LHCN-M2 (cell line): ENCODE data around the gene STAT3. TPM values are rescaled to one million over a fixed set of nuclear protein-coding genes. Genes with fewer than 3 reads are reported as not detected.
"Not testable (repeated sequence)": the region's sequence is repeated elsewhere in the genome, so short reads cannot be mapped to it uniquely, and the experiment has no call there.

ENCODE experiments used
- DNase-seq: peaks from one replicate; pipeline ENCODE4 v3.0.0-alpha.2; 2012; ENCODE audit warnings: low read depth
- polyA plus RNA-seq: library from polyadenylated mRNA; unstranded; fragments of >200 nt; gene quantifications from one replicate; pipeline ENCODE4 v1.2.1, GENCODE V29; 2012; ENCODE audit warnings: missing spikeins
- total RNA-seq: library from RNA; depleted of rRNA; stranded (reverse); fragments of >200 nt; gene quantifications from 2 replicates; pipeline ENCODE4 v1.2.3, GENCODE V29; 2014; rRNA removed

STAT3 gene
- total RNA-seq: 52.9 and 60.3 TPM in 2 replicates
- polyA plus RNA-seq: 31.6 TPM

DNA sequence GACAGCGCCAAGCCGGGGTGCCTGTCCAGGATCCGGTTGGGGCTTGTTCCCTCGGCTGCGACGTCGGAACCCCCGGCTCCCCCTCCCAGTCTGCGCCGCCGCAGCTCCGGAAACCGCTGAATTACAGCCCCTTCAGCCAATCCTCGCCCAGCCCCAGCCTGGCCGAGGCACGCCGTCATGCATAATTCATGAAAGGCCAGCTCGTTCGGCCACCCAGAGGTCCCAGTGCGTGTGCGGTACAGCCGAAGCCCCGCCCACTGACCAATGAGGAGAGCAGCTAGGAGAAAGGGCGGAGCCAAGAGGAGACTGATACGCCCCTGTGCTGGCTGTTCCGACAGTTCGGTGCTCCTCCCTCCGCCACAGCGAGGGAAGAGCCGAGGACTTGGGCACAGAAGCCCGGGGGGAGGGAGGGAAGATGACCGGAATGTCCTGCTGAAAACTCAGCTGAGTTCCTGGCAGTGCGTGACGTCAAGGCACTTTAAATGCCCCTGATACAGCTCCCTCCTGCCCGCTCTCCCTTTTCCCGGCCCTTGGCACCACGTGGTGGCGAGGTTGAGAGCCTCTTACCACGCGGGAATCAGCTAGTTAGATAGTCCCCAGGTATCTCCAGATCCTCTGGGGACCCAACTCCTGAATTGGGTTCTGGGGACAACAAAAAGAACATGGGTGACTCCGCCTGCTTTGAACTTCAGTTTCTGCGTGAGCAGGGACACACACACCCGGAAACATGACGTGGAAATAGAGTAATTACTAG lies at the start of gene STAT3:
TSS of gene STAT3 (minus strand) at position 62 of the 754 bp plus-strand sequence. CDS start 39,926 bp downstream, outside the sequence.
- DNase-seq: peak; percentile 100

DNA sequence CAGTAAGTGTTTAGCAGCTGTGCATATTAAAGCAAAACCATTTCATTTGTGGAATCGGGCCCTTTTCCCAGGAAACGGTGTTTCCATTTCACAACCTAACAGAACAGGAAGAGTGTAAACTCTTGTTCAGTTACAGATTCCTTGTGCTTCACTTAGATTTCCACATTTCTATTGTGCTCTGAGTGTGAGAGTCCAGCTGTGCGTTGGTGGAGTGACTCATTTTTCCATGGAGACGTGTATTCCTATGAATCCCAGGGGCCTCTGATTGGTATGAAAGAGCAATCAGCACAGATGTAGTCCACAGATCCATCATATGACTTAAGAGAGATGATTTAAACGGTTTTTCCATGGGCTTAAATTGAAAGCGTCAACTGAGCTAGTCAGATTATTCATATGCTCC lies 48.1 kb upstream of the STAT3 start:
- peak; percentile 97 for DNase-seq

DNA sequence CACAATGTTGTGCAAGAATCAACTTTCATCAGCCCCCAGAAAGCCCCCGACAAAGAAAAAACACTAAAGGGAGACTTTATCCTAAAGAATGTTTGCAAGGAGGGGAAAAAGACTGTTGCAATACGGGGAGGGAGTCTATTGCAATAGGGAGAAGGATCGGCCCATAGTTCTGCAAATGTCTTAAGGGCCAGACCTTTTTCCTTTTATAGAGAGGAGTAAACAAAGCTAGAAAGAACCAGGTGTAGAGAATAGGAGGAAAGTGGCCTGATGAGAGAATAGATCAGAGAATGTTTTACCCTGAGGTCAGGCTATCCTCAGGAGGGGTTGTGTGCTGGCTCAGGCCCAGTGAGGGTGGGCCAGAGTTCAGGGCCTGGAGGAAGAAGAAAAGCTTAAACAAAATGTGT lies 43.5 kb upstream of the STAT3 start:
- no peak for DNase-seq

DNA sequence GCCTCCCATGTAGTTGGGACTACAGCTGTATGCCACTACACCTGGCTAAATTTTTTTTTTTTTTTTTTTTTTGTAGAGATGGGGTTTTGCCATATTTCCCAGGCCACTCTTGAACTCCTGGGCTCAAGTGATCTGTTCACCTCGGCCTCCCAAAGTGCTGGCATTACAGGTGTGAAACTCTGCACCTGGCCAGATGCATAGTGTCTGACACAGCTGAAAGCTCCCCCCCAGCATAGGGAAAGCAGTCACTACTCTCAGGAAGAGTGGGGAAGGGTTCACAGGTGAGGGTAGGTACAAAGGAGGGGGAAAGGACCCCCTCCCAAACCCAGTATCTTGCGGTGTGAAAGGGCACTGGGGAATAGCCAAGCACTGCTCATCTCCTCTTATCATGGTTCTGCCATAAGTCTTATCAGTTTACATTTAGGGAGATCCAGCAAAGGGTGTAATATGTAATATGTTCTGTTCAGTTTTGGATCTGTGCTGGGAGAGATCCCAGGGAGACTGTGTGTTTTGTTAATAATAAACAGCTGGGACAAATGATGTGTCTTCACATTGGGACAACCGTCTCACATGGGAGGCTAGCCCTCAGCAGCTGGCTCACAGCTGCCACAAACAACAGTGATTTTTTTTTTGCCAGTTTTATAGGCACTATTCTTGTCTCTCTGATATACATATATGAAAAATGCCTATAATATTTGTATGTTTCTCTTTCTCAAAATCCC lies 41.6 kb upstream of the STAT3 start:
- peak; percentile 48 for DNase-seq

DNA sequence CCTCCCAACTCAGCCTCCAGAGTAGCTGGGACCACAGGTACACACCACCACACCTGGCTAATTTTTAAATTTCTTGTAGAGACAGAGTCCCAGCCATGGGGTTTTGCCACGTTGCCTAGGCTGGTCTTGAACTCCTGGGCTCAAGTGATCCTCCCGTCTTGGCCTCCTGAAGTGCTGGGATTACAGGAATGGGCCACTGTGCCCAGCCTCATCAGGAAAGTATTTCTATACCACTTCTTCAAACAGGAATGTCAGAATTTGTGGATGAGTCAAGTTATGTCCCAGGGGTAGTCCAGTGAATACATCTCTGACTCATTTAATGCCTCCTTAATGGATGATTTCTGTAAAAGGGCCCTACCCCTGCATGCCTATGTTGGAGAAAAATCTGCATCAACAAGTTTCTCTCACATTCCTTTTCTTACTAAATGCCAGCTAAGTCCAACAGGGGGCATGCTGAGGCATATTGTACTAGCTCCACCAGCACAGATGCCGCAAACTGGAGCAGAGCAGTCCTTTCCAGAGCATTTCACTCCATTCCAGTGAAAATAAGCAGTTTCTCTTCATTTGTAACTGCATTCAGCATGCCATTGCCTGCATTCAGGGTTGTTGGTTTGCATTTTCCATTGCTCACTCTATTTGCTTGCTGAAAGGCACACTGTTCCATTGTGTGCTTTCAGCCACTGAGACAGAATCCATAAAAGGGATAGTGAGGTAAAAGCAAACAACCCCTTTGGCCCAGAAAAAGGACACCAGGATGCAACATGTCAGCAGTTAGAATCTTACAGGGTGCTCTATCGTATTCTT lies 40.1 kb upstream of the STAT3 start:
- DNase-seq: peak; percentile 98

DNA sequence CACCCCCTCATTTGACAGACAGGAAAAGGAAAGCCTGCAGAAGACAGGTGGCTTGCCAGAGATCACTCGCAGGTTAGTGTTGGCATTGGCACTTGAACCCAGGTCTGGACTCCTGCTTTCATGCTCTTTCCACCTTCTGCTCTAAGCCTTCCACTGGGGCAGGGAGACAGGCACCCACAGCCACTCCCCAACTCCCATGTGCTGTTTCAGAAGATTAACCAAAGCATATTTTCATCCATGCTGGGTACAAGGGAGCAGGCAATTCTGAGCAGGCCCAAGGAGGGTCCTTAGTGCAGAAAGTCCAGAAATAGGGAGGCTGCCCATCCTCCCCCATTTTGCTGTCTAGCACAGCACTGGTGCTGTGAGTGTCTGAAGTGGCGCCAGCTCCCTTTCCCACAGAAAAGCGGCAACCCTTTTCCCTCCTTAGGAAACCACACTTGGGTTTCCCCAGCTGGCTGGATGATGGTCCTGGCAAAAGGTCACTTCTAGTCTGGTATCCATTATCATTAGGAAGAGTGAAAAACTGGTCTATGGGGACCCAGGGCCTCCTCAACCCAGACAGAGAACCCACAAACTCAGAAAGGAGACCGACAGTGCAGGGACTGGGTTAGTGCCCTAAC lies 36.9 kb upstream of the STAT3 start:
- no peak for DNase-seq

DNA sequence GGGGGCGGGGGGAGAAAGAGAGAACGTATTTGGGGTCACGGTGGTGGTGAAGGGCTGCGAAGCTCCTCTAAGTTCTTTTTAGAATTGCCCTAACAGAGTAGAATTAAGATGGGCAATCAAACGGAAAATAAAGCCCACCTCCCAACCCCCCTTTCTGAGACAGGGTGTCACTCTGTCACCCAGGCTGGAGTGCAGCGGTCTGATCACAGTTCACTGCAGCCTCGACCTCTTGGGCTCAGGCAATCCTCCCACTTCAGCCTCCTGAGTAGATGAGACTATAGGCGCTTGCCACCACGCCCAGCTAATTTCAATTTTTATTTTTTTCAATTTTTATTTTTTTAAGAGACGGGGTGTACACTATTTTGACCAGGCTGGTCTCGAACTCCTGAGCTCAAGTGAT lies 35.5 kb upstream of the STAT3 start:
- DNase-seq: no peak

DNA sequence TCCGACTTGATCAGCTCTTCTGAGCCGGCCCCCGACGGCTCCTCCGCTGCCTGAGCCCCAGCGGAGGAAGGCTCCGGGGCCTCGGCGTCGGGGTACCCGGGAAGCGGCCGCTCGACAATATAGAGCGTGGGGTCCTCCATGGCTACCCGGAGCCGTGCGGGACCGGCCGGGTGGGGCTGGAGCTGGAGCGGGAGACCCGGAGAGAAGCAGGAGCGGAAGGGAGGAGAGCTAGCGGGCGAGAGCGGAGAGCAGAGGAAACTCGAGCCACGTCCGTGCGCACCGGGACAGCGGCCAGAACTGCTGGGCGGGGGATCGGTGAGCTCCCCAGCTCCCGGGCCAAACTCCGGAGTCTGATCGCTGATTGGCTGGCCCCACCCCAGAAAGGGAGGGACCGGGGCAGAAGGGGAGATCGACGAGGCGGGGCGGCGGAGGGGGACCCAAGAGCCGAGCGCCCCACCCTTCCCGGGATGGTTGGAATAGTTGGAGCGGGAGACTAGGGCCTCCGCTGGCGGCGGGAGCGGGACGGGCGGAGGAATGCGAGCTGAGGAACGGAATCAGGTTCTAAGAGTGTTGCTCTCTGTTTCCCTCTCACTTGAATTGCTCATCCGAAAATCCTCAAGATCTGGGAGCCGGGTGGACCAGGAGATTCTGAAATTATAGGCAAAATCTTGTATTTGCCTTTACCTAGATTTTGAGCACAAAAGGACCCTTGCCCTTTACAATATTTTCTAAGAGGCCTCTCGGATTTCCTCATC lies 34.9 kb upstream of the STAT3 start, which contains the start of gene CAVIN1:
TSS of gene CAVIN1 (minus strand) at position 299 of the 755 bp plus-strand sequence. CDS start at position 140, 159 bp downstream.
- DNase-seq: peak; percentile 96

DNA sequence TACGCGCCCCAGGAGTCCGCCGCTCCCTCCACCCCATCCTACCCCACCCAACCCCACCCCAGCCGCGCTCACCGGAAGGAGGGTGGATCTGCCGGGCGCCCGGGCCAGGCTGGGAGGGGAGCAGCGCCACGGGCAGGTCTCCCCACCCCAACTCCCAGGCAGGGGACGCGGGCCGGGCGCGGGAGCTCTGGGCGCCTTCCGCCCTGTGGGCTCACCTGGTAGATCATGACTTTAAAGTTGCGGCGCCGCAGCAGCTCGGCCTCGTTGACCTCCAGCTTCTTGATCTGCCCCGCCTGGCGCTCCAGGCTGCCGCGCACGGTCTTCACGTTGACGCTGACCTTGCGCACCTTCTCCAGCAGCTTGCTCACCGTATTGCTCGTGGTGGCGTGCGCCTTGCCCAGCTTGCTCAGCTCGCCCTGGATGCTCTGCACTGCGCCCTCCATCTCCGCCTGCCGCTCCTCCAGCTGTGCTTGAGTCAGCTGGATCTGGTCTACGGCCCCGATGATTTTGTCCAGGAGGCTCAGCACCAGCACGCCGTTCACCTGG lies 34.2 kb upstream of the STAT3 start:
- peak; percentile 42 for DNase-seq

DNA sequence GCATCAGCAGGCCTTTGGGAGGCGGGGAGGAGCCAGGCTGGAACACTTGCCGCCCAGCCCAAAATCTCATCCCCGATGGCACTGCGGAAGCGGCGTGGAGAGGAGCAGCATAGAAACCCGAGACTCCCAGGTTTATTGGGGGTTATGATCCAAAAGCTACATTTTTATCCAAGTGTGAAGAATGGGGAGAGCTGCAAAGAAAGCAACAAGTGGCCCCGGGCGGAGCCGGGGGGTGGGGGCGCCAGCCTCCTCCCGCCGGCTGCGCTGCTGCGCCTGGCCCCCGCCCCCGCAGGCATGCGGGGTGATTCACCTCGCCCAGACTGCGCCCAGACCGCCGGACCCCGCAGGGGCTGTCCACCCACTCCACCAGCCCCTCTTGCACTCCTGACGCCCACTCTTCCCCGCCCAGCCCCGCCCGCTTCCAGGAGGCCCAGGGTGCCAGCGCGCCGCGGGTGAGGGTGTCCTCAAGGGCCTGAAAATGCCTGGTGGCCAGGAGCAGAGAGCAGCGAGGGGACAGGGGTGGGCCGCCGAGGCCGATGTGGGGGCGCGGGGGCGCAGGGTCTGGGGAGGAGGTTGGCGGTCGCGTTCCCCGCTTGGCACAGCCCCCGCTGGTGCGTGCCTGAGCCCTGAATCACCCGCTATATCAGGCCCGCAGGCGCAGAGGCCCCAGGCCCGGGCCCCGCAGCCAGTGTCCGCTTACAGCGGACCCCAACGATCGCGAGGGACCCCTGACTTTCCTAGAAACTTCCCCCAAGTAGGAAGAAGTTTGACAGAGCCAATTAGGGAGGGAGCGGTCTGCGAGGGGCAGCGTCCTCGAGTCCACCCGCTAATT lies 33.5 kb upstream of the STAT3 start:
- peak; percentile 60 for DNase-seq

DNA sequence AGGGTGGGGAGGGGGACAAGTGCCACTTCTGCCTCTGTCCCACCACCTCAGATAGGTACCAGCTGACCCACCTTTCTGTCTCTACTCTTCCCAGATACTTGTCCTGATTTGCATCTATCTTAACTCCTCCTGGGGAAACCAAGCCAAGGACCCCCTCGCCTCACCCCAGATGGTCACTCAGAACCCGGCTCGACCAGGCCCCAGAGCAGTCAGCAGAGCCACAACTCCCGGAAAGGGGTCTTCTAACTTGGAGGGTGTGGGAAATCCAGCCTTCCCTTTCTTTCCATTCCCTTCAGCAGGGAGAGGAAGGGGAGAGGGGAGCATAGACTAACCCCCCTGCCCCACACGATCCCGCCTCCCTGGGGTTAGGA lies 32.9 kb upstream of the STAT3 start:
- no peak for DNase-seq

DNA sequence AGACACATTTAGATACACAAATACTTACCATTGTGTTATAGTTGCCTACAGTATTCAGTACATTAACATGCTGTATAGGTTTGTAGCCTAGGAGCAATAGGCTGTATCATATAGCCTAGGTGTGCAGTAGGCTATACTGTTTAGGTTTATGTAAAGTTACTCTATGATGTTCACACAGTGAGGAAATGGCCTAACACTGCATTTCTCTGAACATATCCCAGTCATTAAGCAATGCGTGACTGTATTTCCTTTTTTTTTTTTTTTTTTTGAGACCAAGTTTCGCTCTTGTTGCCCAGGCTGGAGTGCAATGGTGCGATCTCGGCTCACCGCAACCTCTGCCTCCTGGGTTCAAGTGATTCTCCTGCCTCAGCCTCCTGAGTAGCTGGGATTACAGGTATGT lies 29.7 kb upstream of the STAT3 start:
- not testable (repeated sequence) for DNase-seq

DNA sequence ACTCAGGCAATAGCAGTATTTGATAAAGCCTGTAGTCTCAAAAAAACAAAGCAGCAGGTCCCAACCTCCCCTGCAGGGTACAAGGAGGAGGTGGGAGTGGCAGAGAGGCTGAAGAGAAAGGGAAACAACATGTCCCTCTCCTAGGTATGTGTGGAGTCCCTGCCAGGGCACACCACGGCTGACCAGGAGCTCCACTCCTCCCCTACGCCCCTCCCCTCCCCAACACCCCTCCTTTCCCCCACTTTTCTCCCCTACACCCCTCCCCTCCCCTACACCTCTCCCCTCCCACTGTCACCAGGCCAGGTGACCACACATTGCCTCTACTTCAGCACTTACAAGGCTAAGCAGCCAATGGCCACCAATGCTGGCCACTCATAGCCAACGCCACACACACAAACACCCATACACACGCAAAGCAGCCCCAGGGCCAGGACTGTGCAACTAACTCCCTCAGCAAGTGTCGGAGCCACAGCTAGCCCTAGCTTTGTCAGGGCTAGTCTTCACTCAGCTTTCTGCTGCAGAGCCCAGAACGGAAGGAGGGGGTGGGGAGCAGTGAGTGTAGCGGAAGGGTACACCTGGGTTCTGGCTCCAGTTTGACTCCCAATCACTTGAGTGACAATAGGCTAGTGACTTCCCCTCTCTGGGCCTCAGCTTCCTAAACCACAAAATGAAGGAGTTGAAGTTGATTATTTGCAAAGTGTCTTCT lies 26.6 kb upstream of the STAT3 start:
- no peak for DNase-seq

DNA sequence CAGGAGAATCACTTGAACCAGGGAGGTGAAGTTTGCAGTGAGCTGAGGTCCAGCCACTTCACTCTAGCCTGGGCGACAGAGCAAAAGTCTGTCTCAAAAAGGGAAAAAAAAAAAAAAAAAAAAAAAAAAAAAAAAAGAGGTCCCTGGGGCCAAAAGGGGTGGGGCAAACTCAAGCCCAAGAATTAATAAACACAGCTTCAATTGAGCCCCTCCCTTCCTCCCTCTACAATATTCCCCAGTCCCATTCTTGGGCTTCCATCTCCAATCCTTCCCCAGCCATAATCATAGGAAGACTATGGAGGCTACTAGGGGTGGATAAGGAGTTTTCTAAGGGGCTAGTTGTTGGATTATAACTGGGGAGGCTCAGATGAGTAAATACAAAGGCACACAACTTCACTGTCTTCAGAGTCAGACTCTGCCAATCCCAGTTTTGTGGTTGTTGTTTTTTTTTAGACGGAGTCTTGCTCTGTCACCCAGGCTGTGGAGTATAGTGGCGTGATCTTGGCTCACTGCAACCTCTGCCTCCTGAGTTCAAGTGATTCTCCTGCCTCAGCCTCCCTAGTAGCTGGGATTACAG lies 25.3 kb upstream of the STAT3 start:
- DNase-seq: peak; percentile 23

DNA sequence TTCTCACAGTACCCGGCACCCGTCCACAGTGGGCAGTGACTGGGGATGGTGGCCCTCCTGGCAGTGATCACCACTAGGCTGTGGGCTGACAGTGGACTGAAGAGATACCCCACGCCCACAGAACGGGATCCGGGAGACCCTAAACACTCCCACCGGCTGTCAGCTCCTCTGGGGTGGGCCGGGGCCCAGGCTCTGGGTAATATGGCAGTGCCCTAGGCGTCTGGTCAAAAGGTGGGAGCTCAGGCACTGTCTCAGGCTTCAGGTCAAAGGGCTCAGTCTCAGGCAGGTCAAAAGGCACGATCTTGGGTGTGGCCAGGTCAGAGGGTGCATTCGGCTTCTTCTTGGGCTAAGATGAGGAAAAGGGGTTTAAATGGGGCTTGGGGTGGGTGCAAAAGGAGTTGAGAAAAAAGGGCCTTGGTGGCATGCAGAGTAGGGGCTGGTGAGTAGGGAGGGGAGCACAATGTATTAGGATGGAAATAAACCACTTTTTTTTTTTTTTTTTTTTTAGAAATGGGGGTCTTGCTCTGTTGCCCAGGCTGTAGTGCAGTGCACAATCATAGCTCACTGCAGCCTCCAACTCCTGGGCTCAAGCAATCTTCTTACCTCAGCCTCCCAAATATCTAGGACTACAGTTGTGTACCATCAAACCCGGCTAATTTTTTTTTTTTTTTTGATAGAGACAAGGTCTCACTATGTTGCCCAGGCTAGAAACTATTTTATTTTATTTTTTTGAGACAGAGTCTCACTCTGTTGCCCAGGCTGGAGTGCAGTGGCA lies 23.9 kb upstream of the STAT3 start:
- DNase-seq: no peak

DNA sequence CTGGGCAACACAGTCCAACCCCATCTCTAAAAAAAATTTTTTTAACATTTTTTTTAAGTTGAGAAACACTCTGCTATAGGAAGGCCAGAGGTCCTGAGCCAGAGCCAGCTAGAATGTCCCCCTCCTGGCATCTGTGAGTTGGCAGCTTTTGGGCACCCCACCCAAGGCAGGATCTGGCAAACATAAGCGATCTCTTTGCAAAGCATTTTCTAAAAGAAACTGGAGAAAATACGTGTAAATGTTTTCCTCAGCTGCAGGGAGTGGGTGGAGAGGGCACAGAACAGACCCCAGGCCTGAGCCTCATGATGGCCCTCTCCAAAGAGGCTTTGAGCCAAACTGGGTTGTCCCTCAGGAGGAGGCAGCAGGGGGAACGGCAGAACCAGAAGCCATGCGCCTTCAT lies 23.1 kb upstream of the STAT3 start:
- no peak for DNase-seq

DNA sequence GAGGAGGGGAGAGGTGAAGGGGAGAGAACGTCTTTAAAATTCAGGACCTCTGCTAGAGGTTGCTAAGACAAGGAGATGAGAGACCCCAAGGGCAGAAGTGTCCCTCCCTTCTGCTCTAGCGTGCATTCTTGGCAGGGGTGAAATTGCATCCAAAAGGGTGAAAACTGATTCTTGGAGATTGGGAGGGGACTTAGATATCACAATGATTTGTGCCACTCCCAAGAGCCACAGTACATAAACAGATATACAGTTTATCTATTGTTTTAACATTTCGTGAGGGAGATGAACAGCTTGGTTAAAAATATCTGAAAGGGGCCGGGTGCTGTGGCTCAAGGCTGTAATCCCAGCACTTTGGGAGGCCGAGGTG lies 22.1 kb upstream of the STAT3 start:
- DNase-seq: no peak
